ENCODE results near the gene SLC16A3.

The SLC16A3 gene

GRCh38 chr17:82269882-82270500 is 41.1 kb downstream of the SLC16A3 start:
- DNase-seq, result no peak

GRCh38 chr17:82270651-82271050 is 41.8 kb downstream of the SLC16A3 start:
- no peak for DNase-seq

GRCh38 chr17:82271401-82271800 is 42.6 kb downstream of the SLC16A3 start:
- no peak for DNase-seq

DNA sequence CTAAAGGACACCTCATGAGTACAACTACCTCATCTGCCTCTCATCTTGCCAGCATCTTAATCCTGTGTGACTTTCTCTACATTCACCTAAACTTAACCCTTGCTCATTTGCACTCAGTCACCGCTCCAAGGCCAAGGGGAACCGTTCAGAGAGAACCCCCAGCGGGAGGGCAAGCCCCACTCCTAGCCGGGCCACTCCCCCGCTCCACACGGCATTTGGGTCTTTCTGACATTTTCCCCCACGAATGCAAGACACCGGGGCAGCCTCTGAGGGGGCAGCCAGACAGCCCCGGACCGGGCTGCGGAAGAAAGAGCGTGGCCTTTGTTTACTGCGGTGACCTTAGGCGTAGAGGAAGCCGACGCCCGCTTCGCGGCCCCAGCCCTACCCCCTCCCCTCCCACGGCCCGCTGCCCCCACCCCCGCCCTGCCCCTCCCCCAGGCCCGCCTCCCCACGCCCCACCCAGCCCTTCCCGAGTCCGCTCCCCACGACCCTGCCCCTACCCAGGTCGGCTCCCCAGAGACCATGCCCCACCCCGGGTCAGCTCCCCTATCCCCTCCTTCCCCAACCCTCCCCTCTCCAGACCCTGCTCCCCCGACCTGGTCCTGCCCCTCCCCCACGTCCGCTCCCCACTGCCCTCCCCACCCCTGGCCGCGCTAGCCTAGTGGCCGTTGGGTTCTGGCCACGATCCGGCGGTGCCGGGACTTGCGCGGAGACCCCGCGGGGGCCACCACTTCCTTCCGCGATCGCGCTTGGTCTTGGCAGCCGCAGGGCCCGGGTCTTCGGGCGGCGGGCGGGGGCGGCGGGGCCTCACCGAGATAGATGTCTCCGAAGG is 43.9 kb downstream of the SLC16A3 start:
- no peak for DNase-seq

GRCh38 chr17:82273327-82274133 is 44.7 kb downstream of the SLC16A3 start, which contains the start of gene CSNK1D:
TSS of gene CSNK1D (minus strand) at chr17:82273700. CDS start at chr17:82273381, 319 bp downstream.
- DNase-seq, result peak; percentile 82

GRCh38 chr17:82274134-82275020 is 45.5 kb downstream of the SLC16A3 start:
- DNase-seq, result no peak

DNA sequence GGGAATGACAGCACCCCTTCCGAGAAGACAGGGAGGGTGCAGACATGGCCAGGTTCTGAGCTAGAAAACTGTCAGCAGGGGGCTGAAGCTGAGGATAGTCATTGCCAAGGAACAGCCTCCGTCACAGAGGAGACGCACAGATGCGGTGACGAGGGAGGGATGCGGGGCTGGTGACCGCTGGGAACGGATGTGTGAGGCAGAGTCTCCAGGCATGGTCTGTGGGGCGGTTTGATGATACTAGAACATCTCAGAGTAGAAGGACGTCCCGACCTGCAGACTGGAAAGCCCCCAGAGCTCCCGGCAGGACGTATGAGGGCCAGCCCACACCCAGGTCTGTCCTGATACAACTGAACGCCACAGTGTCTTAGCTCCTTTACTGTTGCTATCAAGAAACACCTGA is 46.5 kb downstream of the SLC16A3 start:
- no peak for DNase-seq

DNA sequence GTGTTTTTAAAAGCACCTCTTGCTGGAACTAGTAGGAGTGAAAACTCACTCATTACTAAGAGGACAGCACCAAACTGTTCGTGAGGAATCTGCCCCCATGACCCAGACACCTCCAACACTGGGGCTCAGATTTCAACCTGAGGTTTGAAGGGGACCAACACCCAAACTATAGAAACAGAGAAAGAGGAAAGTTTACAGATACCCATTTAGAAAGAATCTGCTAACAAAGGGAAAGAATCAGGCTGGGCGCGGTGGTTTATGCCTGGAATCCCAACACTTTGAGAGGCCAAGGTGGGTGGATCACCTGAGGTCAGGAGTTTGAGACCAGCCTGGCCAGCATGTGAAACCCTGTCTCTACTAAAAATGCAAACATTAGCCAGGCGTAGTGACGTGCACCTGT is 48.1 kb downstream of the SLC16A3 start:
- DNase-seq, result no peak

DNA sequence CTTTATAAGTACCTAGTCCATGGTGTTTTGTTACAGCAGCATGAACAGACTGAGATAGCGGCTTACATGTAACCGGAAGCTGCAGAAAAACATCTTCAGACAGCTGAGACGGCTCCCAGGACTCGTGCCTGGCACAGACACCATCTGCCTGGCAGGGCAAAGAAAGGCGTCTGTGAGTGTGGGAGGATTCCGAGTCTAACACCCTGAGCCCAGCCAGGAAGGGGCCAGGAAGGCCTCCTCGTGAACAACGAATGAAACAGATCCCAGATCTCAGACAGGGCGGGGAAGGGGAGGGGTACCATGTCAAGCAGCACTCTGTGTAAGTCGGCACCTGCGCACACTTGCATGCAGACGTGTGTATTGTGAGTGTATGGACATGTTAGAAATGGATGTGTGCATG is 49.0 kb downstream of the SLC16A3 start:
- no peak for DNase-seq

DNA sequence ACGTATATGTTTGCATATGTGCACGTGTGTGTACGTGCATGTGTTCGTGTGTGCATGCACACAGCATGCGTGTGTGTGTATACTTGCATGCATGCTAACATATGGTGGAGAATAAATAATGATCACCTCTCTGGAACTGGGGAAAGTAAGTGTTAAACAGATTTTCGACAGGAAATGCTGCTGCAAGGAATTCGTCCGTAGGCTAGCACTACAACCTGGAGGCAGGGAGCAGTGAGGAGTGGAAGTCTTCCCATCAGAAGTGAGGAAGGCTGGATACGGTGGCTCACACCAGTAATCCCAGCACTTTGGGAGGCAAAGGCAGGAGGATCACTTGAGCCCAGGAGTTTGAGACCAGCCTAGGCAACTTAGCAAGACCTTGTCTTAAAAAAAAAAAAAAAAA is 49.5 kb downstream of the SLC16A3 start:
- DNase-seq, result no peak

DNA sequence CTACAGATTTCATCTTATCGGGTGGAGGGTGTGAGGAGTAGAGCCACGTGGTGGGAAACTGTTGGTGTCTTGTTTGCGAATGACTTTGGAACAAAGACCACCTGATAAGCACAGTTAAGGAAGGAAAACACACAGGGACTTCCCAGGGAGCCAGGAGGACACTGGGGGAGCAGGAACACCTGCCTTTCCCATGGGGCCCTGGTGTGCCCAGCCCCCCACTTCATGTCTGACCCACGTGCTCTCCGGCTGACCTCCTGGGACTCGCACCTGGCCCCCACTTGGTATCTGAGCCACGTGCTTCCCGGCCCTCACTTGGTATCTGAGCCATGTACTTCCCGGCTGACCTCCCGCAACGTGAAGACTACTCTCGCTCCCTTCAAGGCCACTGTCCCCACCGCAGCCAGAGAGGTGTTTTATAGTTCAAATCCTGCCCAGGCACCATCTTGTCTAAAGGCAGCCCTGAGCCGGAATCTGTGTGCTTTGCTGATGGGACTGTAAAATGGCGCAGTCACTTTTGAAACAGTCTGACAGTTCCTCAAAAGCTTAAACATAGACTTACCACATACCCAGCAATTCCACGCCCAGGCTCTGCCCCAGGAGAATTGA is 50.0 kb downstream of the SLC16A3 start:
- no peak for DNase-seq

DNA sequence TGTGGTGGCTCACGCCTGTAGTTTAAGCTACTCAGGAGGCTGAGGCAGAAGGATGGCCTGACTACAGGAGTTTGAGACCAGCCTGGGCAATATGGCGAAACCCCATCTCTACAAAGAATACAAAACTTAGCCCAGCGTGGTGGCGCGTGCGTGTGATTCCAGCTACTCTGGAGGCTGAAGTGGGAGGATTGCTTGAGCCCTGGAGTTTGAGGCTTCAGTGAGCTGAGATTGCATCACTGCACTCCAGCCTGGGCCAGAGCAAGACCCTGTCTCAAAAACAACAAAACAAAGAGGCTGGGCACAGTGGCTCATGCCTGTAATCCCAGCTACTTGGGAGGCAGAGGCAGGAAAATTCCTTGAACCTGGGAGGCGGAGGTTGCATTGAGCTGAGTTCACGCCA is 51.7 kb downstream of the SLC16A3 start:
- DNase-seq, result no peak

DNA sequence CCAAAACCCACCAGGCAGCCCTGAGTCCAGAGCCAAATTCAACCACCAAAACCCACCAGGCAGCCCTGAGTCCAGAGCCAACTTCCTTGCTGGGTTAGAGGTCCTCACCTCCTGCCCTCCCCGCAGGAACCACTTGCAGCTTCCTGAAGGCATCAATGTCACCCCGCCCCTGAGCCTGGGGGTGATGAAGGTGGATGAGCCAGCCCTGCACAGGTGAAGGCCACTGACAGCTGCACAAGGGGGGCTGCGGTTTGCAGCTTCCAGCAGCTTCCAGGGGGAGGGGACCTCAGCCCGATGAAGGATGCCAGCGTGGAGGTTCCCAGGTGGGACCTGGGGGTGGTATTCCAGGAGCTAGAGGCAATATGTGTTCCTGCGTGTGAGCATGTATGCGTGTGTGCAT is 52.2 kb downstream of the SLC16A3 start:
- DNase-seq, result no peak

DNA sequence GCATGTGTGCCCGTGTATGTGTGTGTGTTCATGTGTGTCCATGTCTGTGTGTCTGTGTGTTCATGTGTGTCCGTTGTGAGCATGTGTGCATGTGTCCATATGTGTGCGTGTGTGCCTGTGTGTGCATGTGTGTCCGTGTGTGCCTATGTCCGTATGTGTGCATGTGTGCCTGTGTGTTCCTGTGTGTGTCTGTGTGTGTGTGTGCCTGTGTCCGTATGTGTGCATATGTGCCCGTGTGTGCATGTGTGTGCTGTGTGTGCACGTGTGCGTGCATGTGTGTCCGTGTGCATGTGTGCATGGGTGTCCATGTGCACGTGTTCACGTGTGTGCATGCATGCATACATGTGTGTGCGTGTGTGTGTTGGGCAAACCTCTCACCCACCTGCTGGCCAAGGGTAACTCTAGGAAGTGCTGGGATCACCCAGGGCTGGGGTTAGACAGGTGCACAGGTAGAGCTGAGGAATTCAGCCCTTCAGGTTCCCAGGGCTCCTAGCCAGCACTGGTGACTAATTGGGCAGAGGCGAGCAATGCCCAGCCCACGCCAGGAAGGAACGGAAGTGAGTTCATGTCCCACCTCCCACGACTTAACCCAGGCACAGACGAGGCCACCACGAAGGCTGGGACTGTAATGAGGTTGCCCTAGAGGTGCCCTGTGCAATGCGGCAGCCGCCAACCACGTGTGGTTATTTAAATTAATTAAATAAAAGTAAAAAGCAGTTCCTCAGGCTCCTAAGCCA is 52.8 kb downstream of the SLC16A3 start:
- no peak for DNase-seq

GRCh38 chr17:82282239-82283207 is 53.7 kb downstream of the SLC16A3 start:
- DNase-seq, result no peak

DNA sequence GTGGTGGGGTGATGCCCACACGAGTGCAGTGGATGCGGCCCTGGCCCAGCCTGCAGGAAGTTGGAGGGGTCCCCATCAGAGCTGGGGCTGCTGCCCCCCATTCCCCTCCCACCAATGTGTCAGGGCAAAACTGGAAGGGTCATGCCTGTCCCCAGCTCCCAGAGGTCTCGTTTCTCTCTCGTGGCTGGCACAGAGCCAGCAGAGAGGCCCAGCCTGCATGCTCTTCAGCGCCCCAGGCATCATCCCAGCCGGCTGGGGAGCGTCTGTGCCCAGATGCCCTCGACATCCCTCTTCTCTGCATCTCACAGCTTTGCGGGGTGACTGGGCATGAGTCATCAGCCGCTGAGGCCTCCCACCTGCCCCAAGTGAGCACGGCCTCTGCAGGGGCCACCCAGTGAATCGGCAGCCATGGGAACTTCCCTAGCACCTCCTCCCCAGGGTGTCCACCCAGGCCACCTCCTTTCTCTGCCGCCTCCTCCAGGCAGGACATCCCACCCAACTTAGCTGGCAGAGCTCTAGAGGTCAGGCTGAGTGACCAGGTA is 54.4 kb downstream of the SLC16A3 start:
- DNase-seq, result peak; percentile 54

DNA sequence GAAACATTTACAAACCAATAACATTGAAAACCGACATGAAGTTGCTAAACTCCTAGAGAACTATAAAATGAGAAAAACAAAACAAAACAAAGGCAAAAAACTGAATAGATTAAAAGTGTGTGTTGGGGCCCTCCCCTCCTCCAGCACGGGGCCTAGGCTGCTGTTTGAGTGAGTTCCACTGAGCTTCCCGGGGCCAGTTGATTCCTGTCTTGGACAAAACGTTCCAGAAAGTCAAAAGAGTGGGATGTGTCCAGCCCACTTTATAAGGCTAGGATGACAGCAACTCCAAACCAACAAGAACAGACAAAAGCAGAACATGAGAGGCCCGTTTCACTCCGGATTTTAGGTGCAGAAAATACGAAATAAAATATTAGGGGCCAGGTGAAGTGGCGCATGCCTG is 56.3 kb downstream of the SLC16A3 start:
- DNase-seq, result no peak

DNA sequence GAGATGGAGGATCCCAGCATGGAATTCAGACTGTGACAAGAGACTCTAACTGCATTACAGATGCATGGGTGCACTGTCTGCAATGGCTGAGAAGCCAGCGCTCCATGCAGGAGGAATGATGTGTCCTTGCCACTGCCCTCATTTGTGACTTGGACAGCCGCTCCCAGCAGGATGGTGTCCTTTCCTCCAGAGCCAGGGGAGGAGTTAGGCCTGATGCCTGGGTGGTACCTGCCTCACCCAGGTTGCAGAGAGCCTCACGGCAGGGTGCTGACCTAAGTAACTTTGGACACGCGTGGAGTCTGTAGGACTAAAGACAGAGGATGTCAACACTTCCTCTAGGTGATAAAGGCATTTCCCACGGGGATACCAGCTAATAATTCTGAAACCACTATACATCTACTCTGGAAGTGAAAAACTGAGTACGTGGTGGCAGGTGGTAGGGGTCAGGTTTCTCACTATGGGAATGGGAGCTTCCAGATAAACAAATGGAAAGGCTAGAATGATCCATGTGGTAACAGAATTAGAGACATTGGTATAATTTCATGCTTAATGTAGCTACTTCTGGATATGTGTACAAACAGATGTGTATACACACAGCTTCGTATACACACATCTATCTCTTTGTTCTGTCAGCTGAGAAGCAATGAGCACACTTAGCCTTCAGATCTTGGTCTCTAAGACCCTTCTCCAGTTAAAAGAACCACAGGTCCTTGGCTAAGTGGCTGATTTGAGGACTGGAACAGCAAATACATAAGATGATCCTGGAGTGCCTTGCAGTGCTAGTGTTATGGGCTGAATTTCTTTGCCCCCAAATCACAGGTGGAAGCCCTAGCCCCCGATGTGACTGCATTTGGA is 58.4 kb downstream of the SLC16A3 start:
- no peak for DNase-seq
